NCI-H2196 treated with DMSO at 0.1 percent for 48 hours (cell line): ENCODE data around the gene SLC7A10.
A peak's percentile ranks its signal among the peaks of the same experiment; 100 is the strongest.
"Not testable (repeated sequence)": the region's sequence is repeated elsewhere in the genome, so short reads cannot be mapped to it uniquely, and the experiment has no call there.

Experiments used
- DNase-seq: peaks from one replicate; lab custom pipeline; 2025; ENCODE audit not compliant: unreplicated experiment; lab: John Stamatoyannopoulos, UW

The SLC7A10 gene

DNA sequence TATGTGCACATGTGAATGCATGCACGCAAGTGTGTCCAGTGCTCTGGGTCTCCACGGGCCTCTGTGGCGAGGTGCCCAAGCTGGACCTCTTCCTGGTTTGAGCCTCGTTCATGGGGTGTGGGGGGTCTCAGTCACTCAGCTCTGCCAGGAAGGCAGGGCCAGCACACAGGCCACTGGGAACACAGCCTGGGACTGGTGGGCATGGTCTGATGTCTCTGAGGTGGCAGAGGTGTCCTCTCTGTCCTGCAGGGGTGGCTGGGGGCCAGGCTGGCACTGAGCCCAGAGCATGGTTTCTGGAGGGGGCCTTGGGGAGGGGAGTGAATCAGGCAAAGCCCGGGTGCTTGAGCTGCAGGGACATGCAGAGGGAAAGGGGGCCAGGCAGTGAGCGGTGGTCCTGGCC lies 22.1 kb downstream of the SLC7A10 start:
- no peak for DNase-seq

DNA sequence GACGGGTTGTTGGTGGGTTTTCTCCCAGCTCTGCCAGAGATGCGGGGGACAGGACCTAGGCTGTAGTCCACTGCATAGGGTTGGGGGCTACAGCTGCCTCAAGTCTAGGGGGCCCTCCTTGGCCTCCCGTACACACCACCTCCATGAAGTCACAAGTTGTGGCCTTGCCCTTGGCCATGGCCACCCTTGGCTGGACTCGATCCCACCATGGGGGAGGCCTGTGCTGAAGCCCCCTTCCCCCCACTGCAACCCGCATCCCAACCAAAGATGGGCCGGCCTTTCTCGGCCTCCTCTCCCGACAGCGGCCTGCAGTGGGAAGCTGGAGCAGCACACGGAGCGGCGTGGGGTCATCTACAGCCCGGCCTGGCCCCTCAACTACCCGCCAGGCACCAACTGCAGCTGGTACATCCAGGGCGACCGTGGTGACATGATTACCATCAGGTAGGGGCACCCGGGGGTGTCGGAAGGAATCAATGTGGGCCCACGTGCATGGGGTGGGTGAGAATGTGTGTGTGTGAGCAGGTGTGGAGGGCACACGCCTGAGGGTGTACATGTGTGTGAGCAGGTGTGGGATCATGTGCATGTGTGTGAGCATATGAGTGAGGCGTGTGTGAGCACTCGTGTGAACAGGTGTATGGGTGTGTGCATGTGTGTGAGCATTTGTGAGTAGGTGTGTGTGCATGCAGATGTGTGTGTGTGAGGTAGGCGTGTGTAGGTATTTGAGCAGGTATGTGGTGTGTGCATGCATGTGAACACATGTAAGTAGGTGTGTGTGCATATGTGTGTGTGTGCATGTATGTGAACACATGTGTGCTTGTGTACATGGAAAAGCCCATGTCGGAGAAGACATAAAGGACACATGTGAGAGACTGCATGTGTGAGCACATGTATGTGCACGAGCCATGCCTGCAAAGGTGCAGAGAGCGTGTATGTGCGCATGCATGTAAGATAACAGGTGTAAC lies 22.8 kb downstream of the SLC7A10 start:
- DNase-seq = no peak

DNA sequence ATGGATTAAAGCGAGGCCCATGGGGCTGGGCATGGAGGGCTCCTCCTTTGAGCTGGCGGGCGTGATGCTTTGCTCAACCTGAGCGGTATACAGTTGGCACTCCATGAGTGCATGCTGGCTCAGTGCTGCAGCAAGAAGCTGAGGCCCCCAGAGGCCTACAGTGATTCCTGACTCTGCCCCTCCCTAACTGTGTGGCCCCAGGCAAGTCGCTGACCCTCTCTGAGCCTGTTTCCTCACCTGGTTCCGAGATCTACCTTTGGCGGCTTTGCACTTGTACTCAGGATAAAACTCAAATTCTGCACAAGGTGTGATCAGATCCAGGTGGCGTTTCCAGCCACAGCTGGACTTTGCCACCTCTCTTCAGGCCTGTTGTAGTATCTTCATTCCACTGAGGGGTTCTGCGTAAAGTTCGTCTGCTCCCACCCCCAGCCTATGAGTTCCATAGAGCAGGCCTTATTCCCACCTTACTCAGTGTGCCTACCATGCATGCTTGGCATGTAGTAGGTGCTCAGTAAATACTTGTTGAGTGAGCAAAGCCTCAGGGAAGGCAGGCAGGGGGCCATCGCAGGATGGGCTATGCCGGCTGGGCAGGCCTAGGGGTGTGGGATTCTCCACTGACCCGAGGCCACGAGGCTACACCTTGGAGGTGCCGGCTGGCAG lies 23.6 kb downstream of the SLC7A10 start:
- DNase-seq = no peak

DNA sequence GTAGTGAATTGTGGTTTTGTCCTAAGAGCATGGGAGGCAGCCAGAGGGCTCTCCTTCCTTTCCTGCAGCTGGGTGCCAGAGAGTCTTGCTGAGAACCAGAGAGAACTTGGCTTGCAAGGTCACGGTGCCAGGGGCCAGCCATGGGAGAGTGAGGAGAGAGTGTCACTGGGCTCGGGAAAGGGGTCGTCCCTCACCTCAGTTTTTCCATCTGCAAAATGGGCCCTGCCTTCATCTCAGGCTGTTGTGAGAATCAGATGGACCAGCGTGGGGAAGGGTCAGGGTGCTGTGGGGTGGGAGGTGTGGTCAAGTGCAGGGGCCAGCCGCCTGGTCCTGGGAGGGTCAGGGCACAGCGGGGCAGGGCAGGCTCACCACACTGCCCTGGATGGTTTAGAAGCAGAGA lies 24.2 kb downstream of the SLC7A10 start:
- DNase-seq = no peak

DNA sequence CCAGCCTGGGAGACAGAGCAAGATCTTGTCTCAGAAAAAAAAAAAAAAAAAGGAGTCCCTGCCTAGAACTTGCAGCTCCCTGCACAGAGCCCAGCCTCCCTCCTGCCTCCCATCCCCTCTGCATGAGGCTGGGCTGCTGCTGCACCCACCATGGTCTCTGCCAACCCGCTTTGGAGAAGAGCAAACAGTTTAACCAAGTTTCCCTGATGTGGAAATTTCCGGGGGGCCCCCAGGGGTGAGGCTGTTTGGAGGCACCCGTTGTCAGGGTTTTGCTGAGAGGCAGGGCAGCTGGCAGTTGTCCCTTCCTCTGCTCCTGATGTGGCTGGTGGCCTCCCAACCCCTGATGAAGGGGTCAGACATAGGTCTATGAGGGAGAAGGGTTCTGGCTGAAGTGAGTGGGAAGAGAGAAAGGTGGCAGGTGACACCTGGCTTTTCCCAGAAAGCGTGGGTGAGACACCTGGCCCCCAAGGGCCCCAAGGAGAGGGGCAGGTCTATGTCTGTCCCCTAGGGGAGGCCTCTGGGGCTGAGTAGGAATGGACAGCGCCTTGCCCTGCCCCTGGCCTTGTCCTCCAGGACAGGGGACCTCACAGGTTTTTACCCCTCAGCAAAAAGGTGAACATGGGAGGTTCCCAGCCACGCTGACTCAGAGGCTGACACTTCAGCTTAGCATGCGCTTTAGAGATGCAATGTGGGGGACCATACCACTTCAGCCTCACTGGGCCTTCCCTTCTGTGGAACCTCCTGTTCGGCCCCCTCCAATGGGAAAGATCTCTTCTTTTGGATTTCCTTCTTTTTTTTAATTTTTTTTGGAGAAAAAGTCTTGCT lies 26.0 kb downstream of the SLC7A10 start:
- no peak for DNase-seq

DNA sequence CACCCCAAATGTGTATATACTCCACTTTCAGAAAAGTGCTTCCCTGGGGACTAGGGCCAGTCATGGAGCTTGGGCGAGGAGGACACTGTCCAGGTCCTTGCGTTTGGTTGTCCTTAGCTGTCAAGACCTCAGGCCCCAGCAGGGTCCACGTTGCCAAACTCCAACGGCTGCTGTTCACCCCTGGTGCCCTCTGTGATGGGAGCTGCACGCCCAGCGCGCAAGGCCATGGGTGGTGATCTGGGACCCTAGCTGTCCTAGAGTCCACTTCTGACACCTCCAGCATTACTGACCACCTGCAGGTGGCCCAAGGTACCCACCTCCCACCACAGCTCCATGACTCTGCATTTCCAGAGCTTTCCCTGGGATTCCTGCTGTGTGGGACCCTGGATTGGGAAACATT lies 27.5 kb downstream of the SLC7A10 start:
- DNase-seq = no peak

DNA sequence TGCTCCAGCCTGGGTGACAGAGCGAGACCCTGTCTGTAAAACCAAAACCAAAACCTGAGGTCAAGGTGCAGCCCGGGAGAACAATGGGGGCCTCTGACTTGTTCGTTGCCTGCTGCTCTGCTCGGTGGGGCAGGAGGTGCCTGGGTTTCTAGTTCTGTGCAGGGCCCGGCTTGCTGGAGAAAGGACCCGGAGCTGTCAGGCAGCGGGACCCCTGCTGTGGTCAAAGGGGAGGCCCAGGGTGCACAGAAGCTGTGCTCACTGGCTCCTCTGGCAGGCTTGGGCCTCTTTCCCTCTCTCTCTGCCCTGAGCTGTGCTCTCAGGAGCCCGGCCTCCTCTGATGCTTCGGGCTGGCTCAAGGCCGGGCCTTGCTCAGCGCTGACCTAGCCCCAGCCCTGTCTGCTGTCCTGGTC lies 28.1 kb downstream of the SLC7A10 start:
- DNase-seq = no peak

DNA sequence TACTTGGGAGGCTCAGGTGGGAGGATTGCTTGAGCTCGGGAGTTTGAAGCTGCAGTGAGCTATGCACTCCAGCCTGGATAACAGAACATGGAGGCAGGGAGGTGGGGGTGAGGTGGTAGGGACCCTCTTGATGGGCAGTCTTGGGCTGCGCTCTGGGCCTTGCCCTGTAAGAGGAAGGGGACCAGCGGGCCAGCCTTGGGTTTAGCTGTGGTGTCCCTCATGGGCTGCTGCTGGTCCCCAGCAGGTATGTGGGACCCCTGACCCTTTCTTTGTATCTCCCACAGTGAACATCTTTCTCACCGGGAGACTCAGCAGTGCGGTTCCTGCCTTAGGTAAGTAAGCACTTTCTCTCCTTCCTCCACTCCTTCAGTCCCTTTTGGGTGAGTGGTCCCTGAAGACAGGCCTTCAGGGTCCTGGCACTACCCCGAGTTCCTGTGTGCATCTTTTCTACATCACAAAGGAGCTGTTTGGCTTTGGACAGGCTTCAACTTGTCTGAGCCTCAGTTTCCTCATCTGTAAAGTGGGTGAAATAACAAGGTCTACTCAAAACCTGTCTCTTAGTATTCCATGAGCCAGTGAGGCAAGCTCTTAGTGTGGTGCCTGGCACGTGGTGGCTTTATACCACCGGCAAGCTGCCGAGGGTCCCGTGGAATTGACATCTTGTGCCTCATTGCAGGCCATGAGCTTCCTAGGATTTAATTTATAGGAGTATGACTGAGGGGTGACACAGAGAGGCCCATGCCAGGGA lies 29.0 kb downstream of the SLC7A10 start:
- no peak for DNase-seq

DNA sequence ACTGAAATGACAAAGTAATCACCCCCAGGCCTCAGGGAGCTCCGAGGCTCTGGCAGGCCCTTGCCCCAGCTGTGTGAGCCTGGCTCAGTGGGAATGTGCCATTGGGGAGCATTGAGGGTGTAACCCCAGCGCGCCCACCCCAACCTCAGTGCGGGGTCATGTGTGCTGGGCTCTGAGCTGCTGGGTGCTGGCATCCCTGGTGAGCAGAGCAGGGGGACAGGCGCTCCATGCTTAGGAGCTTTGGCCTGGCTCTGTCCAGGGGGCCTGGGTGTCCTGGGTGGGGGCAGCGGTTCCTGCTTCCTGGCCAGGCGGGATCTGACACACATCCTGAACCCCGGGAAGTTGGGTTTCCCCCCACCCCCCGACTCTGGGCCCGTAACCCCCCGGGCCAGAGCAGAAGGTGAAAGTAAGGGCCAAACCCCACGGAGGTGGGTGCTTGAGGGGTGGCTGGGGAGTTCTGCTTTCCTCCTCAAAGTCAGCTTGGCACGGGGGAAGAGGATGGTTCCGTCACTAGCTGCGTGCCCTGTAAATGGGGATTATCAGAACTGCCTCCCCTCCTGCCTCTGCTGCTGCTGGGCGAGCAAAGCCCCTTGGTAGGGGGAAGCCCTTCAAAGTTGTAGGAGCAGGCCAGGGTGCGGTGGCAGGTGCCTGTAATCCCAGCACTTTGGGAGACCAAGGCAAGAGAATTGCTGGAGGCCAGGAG lies 29.9 kb downstream of the SLC7A10 start:
- DNase-seq = no peak

DNA sequence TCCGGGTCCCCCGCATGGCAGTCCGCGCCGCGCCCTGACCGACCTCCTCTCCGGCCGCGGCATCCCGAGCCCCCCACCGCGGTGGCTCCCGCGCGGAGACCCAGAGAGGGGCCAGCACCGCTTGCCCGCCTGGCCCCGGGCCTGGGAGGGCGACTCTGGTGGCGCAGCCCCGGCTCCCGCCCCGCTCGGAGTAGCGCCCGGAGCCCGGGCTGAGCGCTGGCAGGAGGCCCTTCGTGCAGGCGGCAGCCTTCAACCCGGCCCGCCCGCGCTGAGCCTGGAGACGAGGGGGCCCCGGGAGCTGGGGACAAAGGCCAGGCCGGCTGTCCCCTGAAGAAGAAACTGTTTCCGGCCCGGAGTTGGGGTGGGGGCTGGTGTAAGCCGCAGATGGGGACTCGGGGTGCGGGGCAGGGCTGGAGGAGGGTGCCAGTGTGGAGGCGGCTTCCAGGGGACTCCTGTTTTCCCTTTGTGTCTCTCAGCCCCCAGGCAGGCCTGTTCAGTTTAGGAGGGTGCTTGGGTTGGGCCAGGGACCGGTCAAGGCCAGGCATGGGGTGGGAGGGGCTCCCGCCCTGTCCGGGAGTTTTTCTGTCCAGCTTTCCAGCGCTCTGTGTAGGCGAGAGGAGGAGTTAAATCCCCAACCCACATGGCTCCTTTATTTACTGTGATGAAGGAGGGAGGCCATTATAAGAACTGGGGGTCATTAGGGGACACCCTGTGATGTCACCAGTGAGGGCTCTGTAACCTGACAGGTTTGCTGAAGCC lies 30.6 kb downstream of the SLC7A10 start:
- DNase-seq = no peak

DNA sequence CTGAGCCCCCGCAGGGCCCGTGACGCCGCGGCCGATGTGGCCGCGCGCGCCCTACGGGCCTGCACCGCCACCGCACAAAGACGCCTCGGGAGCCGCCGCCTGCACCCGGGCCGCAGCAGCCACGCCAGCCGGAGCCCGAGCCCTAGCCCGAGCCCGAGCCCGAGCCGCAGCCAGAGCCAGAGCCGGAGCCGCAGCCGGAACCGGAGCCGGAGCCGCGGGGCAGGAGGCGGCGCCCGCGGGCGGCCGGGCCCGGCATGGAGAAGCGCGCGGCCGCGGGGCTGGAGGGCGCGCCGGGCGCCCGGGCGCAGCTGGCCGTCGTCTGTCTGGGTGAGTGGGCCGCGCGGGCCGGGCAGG lies 31.1 kb downstream of the SLC7A10 start:
- DNase-seq = no peak

DNA sequence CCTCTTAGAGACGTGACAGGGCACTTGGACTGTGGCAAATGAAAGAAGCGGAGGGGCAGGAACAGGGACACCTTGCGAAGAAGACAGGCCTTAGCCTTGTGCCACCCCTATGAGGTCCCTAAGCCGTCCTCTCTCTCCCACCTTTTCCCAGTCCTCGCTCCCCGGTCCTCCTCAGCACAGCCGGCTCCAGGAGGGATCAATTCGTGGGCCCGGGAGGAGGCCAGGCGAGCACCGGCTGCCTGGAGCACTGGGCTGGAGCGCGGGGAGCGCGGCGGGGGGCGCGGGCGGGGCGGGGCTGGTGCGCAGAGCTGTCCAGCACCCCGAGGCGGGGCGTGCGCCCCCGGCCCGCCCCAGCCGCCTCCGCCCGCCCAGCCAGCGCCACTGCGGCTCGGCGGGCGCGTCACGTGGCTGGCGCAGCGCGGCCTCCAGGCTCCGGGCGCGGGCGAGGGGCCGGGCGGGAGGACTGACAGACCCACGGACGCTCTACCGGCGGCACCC lies 31.7 kb downstream of the SLC7A10 start, which contains the start of gene LRP3:
Gene LRP3, plus strand, starts transcription at position 466 of the 498 bp plus-strand sequence. CDS start 456 bp downstream, outside the sequence.
- peak; percentile 15 for DNase-seq

DNA sequence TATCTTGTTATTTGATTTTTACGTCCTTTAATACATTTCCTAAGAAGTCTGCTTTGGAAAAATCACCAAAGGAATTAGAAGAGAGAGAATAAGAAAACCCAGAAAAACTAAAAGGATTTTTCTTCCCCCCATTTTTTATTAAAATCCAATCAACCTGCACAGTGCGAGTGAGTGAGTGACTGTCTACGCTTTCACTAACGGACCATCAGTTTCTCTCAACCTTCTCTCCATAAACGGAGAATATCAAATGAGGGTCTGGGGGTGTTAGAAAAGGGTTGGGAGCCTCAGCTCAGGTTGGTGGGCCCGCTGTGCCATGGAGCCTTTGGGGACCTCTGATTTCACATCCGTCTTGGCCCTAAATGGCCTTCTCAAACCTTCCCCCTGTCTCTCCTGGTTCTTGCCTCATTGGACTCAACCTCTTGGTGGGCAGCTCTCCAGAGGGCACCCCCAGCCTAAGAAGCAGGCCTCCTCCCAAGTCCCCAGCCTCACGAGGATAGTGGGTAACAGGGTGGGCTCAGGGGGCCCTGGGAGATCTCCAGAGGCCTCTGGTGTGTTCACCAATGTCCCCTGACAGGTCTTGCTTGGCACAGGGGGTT lies 32.3 kb downstream of the SLC7A10 start:
- DNase-seq = no peak

DNA sequence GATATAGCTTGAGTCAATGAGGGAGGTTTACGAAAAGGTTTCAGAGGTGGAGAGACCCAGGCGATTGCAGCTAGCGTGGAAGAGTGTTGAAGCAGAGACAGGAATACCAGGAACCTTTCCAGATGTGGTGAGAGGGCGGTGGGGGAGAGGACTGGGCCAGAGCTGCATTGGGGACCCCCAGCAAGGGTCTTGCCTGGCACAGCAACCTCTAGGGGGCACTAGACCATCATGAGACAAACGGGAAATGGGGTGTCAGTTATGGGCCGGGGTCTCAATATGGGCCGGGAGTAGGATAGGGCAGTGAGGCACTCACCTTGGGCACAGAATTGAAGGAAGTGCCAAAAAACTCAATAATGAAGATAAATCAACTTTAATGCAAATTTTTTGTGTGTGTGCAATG lies 33.6 kb downstream of the SLC7A10 start:
- no peak for DNase-seq

DNA sequence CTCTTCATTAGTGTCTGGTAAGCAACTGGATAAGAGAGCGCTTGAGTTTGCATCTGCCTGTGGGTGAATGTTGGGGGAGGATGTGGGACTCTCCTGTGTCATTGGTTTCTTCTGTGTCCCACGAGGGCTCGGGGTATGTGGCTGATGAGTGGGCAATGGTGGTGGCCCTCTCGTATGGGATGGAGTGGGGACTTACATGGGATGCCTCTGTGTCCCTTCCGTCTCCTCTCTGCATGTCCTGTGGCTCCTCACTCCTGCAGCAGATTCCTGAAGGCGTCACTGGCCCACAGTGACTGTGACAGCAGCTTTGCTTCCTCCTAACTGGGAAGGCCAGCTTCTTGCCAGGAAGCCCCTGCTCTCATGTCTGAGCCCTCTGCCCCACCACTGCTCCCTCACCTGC lies 34.1 kb downstream of the SLC7A10 start:
- no peak for DNase-seq

DNA sequence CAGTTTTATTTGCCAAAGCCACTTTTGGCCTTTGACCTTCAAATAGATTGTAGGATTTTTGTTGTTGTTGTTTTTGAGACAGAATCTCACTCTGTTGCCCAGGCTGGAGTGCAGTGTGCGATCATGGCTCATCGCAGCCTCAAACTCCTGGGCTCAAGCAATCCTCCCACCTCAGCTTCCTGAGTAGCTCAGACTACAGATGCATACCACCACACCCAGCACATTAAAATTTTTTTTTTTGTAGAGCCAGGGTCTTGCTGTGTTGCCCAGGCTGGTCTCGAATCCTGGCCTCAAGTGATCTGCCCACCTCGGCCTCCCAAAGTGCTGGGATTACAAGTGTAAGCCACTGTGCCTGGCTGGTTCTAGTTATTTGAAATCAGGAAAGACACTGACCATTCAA lies 34.6 kb downstream of the SLC7A10 start:
- not testable (repeated sequence) for DNase-seq

DNA sequence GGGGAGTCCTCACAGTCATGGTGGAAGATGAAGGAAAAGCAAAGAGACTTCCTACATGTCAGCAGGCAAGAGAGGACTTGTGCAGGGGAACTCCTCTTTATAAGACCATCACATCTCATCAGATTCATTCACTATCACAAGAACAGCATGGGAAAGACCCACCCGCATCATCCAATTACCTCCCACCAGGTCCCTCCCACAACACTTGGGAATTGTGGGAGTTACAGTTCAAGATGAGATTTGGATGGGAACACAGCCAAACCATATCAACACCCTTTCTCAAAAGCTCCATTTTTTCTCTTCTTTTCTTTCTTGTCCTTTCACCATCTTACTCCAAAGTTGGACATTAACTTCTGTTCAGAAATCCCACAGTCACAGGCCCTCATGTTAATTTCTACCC lies 36.2 kb downstream of the SLC7A10 start:
- no peak for DNase-seq

DNA sequence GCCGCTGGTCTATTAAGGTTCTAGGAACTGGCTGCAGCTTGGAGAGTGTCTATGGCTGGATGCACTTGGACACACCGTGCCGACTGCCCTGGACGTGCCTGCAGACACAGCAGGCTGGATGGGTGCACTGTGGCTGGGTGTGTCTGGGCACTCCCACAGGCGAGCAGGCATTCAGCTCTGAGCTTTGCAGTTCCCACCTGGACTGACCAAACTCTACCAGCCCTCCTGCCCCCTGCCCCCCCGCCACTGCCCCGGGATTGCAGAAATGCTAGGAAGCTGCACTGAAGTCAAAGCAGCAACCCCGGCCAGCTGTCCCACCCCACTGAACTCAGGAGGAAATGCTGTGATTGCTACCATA lies 38.5 kb downstream of the SLC7A10 start:
- no peak for DNase-seq
